ENCODE measurements around the gene BBC3. TPM values are rescaled to one million over a fixed set of nuclear protein-coding genes. Genes with fewer than 3 reads are reported as not detected.

Gene BBC3
- total RNA-seq, 2 donors from 2014 or later = 18.9 to 32.9 TPM

DNA sequence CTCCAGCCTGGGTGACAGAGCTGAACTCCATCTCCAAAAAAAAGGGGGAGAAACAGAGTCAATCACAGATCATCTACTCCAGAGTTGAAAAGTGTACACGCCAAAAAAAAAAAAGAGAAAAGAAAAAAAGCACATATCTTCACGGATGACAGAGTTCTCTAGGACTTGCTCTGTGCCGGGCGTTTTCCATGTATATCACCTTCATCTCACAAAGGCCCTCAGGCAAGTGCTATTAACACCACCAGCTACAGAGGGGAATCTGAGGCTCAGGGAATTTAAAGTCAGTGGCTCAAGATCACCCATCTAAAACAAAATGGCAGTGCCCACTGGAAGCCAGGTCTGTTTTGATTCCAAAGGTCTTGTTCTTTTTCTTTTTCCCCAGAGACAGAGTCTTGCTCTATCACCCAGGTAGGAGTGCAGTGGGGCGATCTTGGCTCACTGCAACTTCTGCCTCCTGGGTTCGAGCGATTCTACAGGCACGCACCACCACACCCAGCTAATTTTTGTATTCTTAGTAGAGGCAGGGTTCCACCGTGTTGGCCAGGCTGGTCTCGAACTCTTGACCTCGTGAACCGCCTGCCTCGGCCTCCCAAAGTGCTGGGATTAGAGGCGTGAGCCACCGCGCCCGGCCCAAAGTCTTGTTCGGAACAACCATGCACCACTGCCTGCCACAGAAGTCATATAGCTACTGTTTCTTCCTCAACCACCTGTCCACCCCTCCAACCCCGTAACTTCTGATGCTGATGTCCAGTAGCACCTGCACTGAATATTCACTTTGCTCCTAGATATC, 58.1 kb downstream of the BBC3 start:
- intact Hi-C loops (cut with DNase I, micrococcal nuclease) = no loop called here

More for the DNA sequence above, 58.1 kb downstream of the BBC3 start:
- DNase-seq (no peak), ATAC-seq (no peak)

Small RNA genes within 50 kb of the gene (microRNA-seq; reads per million reads assigned to microRNA genes)
- gene MIR3190 = 0 reads per million in 2 donors
- 0 reads per million in 2 donors for gene MIR3191

Other genes starting within 250 kb of the BBC3 start
- 1 to 10 TPM in 1 of 2 donors, under 1 TPM in 1; 0.37 to 1.6 TPM for gene NPAS1, start 211.4 kb downstream of the BBC3 start, total RNA-seq
- gene TMEM160, start 182.6 kb downstream of the BBC3 start, total RNA-seq = 10 to 100 TPM; 27.6 to 33.1 TPM
- 10 to 100 TPM; 45.8 to 47.0 TPM for gene ZC3H4, start 117.4 kb downstream of the BBC3 start, total RNA-seq
- gene SAE1, start 100.4 kb downstream of the BBC3 start, total RNA-seq = 10 to 100 TPM; 58.4 to 60.7 TPM
- 10 to 100 TPM; 28.0 to 36.7 TPM for gene CCDC9, start 25.3 kb upstream of the BBC3 start, total RNA-seq
- gene INAFM1, start 43.7 kb upstream of the BBC3 start, total RNA-seq = 10 to 100 TPM; 13.9 to 14.1 TPM
- gene C5AR1, start 78.7 kb upstream of the BBC3 start, total RNA-seq = 1 to 10 TPM; 5.0 to 8.8 TPM
- gene C5AR2, start 101.0 kb upstream of the BBC3 start, total RNA-seq = 1 to 10 TPM in 1 of 2 donors, under 1 TPM in 1; 0.46 to 2.3 TPM
- 10 to 100 TPM in 1 of 2 donors, 1 to 10 TPM in 1; 8.5 to 10.6 TPM for gene DHX34, start 118.1 kb upstream of the BBC3 start, total RNA-seq
- gene MEIS3, start 188.3 kb upstream of the BBC3 start, total RNA-seq = 1 to 10 TPM; 2.5 to 2.7 TPM
- gene SLC8A2, start 240.7 kb upstream of the BBC3 start, total RNA-seq = 1 to 10 TPM in 1 of 2 donors, under 1 TPM in 1; 0.09 to 2.2 TPM

Data from left colon (tissue), 2 donors.